Colonic mucosa (tissue), 4 donors: ENCODE data around the gene RPUSD1. TPM values are rescaled to one million over a fixed set of nuclear protein-coding genes. Genes with fewer than 3 reads are reported as not detected.

Source experiments
- DNase-seq: peaks from one replicate; pipeline ENCODE4 v3.0.0-alpha.2; 2020
- H3K27ac ChIP-seq: fragments of 200-600 bp; one replicate; pipeline ENCODE4 v1.8.0; 2021
- H3K27me3 ChIP-seq: fragments of 200-600 bp; one replicate; pipeline ENCODE4 v1.8.0; 2021
- H3K36me3 ChIP-seq: fragments of 200-600 bp; one replicate; pipeline ENCODE4 v1.8.0; 2021
- H3K4me1 ChIP-seq: fragments of 200-600 bp; one replicate; pipeline ENCODE4 v1.8.0; 2021; ENCODE audit warnings: mild to moderate bottlenecking
- H3K4me3 ChIP-seq: fragments of 200-600 bp; one replicate; pipeline ENCODE4 v1.8.0; 2021
- H3K9ac ChIP-seq, 2 donors: one replicate each; pipeline ENCODE4 v1.7.0; 2013; ENCODE audit warnings: control low read depth in 2 of 2, low read depth in 2 of 2, low read length in 2 of 2
- H3K9me3 ChIP-seq: fragments of 200-600 bp; one replicate; pipeline ENCODE4 v1.8.0; 2021
- CTCF ChIP-seq: fragments of 200-600 bp; IDR thresholded peaks from one replicate; pipeline ENCODE4 v1.8.0; 2022; ENCODE audit warnings: antibody characterized with exemption, mild to moderate bottlenecking
- intact Hi-C: fragments of 100-400 bp; cut with DNase I; formaldehyde crosslinking; loops from one replicate; pipeline ENCODE4 v1.14.1; 2022
- total RNA-seq, 2 donors: library from RNA; stranded (reverse); fragmentation: NEBNext Ultra II Directional in 1 of 2; extraction: Animal tissue kit (Norgen Biotek cat#: 25700) in 1 of 2; gene quantifications; one replicate each; pipeline ENCODE4 v1.2.1, GENCODE V29; 2021
- donor health status: healthy.
- donor health status: DM: no; HTN: no; CAD: no.
- donor health status: DM: no; HTN: no; CAD: no.

RPUSD1 gene
- total RNA-seq, 2 donors from 2014 or later, result 17.3 to 35.6 TPM

- Histone ChIP-seq H3K9ac (no peak overlapping the region), H3K4me3 (no peak overlapping the region), H3K4me1 (no peaks in the 10 kb centered on the region), H3K27me3 (peaks cover 24% of the 10 kb centered on the region), H3K36me3 (no peaks in the 10 kb centered on the region), H3K9me3 (no peaks in the 10 kb centered on the region), H3K27ac (no peak overlapping the region)
- DNase-seq, result no peak
- no peak for TF ChIP-seq CTCF
- intact Hi-C loops, result no loop called here
Observed at GRCh38 chr16:817001-817906, 29.1 kb upstream of the RPUSD1 start.

DNA sequence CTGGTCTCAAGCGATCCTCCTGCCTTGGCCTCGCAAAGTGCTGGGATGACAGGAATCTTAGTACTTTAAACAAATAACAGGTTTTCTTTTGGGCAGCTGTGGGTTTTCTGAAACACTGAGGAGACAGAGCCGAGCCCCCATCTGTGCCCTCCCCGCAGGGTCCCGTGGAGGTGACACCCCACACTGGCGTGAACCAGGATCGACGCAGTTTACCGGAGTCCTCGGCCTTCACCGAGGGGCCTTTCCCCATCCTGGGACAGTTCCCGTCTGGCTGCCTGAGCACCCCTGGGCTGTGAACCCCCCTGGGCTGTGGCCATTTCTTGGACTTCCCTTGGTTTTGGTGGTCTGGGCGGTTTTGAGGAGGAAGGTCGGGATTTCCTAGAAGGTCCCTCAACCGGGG is 27.7 kb upstream of the RPUSD1 start:
- no peaks in the 10 kb centered on the region for H3K4me1 ChIP-seq
- no peak for DNase-seq
- peaks cover 28% of the 10 kb centered on the region for H3K27me3 ChIP-seq
- no peak overlapping the region for H3K27ac ChIP-seq
- H3K9me3 ChIP-seq, result no peaks in the 10 kb centered on the region
- intact Hi-C loops, result loop anchor here (2.0 kb wide), 1 partner anchor 239 kb away; no protein-coding TSS in a partner anchor
- no peak overlapping the region for H3K9ac ChIP-seq
- TF ChIP-seq CTCF, result no peak
- H3K36me3 ChIP-seq, result no peaks in the 10 kb centered on the region
- H3K4me3 ChIP-seq, result no peak overlapping the region

- Histone ChIP-seq H3K27me3 (peaks cover 28% of the 10 kb centered on the region), H3K27ac (no peak overlapping the region), H3K9me3 (no peaks in the 10 kb centered on the region), H3K36me3 (no peaks in the 10 kb centered on the region), H3K4me1 (no peaks in the 10 kb centered on the region), H3K9ac (no peak overlapping the region), H3K4me3 (no peak overlapping the region)
- no peak for TF ChIP-seq CTCF
- DNase-seq, result no peak
- intact Hi-C loops, result loop anchor here (2.0 kb wide), 1 partner anchor 240 kb away; no protein-coding TSS in a partner anchor
Observed at GRCh38 chr16:814974-815373, 26.8 kb upstream of the RPUSD1 start.

GRCh38 chr16:813916-814412 is 25.8 kb upstream of the RPUSD1 start:
- Histone ChIP-seq H3K4me3 (no peak overlapping the region), H3K9me3 (no peaks in the 10 kb centered on the region), H3K9ac (no peak overlapping the region)

More at GRCh38 chr16:813916-814412, 25.8 kb upstream of the RPUSD1 start:
- no peak for DNase-seq
- TF ChIP-seq CTCF, result no peak
- intact Hi-C loops, result loop anchor here (2.0 kb wide), 1 partner anchor 241 kb away; no protein-coding TSS in a partner anchor
- H3K36me3 ChIP-seq, result no peaks in the 10 kb centered on the region
- H3K4me1 ChIP-seq, result no peaks in the 10 kb centered on the region
- H3K27ac ChIP-seq, result no peak overlapping the region
- H3K27me3 ChIP-seq, result peaks cover 28% of the 10 kb centered on the region
